NCI-H1105 treated with DMSO at 0.1 percent for 48 hours (cell line): ENCODE data around the gene GNAQ.
"Not testable (repeated sequence)": the region's sequence is repeated elsewhere in the genome, so short reads cannot be mapped to it uniquely, and the experiment has no call there.

ENCODE experiments used
- DNase-seq: peaks from one replicate; lab custom pipeline; 2025; lab: John Stamatoyannopoulos, UW

Gene GNAQ

GRCh38 chr9:77731008-77731698, 300.5 kb downstream of the GNAQ start:
- DNase-seq = no peak

DNA sequence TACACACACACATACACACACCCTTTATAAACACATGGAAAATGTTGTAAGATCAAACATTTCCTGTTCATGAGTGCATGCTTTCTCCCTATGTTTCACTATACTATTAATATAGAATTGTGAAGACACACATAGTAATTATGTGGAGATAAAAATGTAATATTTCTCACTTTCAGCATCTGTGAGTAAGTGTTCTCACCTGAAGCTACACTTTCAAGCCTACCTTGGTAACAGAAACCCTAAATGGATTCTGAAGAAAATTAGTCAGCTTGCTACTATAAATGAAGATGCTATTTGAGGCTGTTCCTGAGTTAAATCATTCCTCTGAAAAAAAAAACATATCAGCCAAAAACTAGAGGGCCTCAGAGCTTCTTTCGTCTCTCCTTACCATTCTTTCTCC, 302.4 kb downstream of the GNAQ start:
- no peak for DNase-seq

DNA sequence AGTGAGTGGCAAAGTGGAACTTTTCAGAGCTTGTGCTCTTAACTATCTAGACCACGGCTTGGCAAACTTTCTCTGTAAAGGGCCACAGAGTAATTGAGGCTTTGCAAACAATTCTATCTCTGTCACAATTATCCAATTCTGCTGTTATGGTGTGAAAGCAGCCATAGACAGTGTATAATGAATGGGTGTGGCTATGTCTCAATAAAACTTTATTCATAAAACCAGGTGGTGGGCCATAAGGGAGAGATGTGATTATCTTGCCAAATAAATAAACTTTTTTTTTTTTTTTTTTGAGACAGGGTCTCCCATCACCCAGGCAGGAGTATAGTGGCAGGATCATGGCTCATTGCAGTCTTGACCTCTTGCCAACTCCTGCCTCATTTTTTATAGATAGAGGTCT, 304.8 kb downstream of the GNAQ start:
- no peak for DNase-seq

DNA sequence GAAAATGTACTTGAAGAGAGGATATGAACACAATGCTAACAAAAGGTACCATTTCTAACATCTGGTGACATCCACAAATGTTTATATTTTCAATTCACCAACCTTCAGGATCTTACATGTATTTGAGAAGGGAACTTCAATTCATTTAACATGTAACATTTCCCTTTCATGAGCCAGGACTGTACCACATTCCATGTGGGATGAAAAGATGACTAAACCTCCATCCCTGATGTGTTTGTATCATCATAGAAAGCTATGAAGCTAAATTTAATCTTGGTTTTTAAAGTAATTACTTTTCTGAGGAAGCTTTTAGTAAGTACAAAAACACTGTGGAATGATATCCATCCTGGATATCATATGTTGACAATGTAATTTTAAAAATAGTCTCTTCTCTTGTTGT, 305.3 kb downstream of the GNAQ start:
- no peak for DNase-seq

GRCh38 chr9:77725820-77726219, 305.8 kb downstream of the GNAQ start:
- no peak for DNase-seq

GRCh38 chr9:77725046-77725694, 306.4 kb downstream of the GNAQ start:
- DNase-seq = no peak

DNA sequence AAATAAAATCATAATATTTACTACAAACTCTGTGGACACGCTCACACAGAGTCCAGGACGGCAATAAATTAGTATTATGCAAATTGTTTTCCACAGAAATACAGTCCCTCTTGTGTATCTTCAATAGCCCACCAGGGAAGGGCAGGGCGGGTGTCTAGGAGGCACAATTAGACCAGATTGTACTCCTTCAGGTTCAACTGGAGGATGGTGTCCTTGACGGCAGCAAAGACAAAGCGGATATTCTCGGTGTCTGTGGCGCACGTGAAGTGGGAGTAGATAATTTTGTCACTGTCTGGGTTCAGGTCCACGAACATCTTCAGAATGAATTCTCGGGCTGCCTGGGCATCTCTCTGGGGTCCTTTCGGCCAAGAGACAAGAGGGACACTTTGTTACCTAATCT, 310.5 kb downstream of the GNAQ start:
- DNase-seq = not testable (repeated sequence)

- DNase-seq = no peak
These were observed 312.3 kb downstream of the GNAQ start for GRCh38 chr9:77719321-77719720.

DNA sequence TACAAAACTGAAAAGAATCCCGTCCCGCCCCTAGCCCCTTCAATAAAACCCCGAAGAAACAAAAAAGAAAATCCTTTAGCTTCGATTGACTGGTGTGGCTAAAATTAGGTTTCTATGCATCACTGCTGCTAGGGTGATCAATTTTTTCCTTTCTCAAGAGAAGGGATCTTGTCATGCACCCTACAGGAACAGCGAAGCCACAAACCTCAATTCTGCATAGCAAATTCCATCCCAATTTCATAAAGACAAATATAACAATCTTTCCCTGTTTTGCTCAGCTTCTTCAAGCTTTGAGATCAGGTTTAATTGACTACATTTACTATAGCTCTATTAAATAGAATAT, 313.3 kb downstream of the GNAQ start:
- not testable (repeated sequence) for DNase-seq

- not testable (repeated sequence) for DNase-seq
These were observed 313.9 kb downstream of the GNAQ start for GRCh38 chr9:77717608-77718297.

GRCh38 chr9:77714077-77714549, 317.5 kb downstream of the GNAQ start:
- no peak for DNase-seq

DNA sequence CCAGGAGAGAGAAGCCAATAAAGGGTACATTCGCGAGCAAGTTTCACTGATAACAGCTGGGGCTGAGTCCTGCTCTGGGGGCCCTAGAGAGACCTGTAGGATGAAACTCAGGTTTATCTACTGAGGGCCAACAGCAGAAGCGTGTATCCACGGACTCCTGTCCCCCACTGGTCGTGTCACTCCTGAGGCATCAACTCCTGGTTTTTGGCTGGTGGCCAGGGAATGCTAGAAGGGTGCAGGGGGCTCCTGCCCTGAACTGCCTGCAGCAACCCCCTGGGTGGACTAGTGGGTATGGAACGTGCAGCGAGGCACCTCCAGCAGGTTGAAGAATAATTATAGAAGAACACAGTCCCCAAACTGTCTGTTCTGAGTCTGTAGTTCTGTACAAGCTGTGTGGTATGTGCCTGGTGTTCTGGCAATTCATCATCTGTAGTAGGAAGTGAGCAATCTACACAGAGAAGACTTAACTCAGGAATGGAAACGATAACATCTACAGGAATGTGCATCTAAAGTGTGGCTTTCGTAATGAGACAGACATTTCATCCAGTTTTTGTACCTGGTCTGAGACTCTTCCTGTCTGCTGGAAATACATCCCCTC, 319.0 kb downstream of the GNAQ start:
- DNase-seq = no peak

DNA sequence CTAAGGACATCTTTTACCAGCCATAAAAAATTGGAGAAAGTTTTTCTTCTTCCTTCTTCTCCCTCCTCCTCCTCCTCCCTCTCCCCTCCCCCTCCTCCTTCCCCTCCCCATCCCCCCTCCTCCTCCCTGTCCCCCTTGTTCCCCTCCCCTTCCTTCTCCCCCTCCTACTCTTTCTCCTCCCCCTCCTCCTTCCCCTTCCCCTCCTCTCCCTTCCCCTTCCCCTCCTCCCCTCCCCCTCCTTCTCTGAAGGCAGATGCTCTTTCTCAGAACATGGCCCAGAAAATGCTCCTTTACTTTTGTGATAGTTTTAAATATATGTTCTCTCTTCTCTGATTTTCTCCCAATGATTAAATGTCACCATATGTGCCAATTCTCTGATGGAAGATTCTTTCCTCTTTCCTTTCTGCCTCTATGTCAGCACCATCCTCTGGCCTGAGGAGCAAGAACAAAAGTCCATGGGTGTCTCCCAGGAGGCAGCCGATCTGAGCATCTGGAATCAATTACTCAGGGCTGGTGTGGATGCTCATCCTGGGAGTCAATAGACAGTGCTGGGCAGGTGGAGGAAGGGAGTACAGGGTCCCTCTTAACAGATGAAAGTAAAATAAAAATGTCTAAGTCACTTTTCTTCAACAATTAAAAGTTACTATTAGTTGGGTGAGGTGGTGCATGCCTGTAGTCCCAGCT, 320.5 kb downstream of the GNAQ start:
- no peak for DNase-seq

- DNase-seq = no peak
These were observed 321.3 kb downstream of the GNAQ start for GRCh38 chr9:77710316-77710715.

- DNase-seq = no peak
These were observed 323.4 kb downstream of the GNAQ start for GRCh38 chr9:77708064-77708815.

- DNase-seq = no peak
These were observed 324.1 kb downstream of the GNAQ start for GRCh38 chr9:77707383-77708063.

GRCh38 chr9:77705636-77706035, 326.0 kb downstream of the GNAQ start:
- DNase-seq = no peak

GRCh38 chr9:77702521-77703390, 328.9 kb downstream of the GNAQ start:
- not testable (repeated sequence) for DNase-seq

- no peak for DNase-seq
These were observed 334.2 kb downstream of the GNAQ start for GRCh38 chr9:77697238-77697984.
